Coronary artery (tissue), 2 donors: Measurements from ENCODE around the gene JUP.

ENCODE experiments used
- DNase-seq: peaks from one replicate; pipeline ENCODE4 v3.0.0-alpha.2; 2017; ENCODE audit warnings: low spot score
- H3K27ac ChIP-seq, 2 donors: fragments of 200-600 bp; sonication (generic); one replicate each; pipeline ENCODE4 v1.5.1; 2016 to 2019
- H3K4me3 ChIP-seq: fragments of 200-600 bp; sonication (generic); 2 replicates; pipeline ENCODE4 v1.5.1; 2016; ENCODE audit warnings: mild to moderate bottlenecking, moderate library complexity
- CTCF ChIP-seq: fragments of 200-600 bp; sonication (generic); IDR thresholded peaks from one replicate; pipeline ENCODE4 v1.5.1; 2019; ENCODE audit warnings: antibody characterized with exemption

JUP gene

GRCh38 chr17:41806685-41807445 lies 20.4 kb upstream of the JUP start:
- H3K4me3 ChIP-seq, result no peak overlapping the region
- no peak for DNase-seq
- H3K27ac ChIP-seq, result no peak overlapping the region
- TF ChIP-seq CTCF, result no peak

GRCh38 chr17:41803049-41804020 lies 16.8 kb upstream of the JUP start:
- TF ChIP-seq CTCF, result no peak
- DNase-seq, result no peak
- Histone ChIP-seq H3K4me3 (no peak overlapping the region), H3K27ac (no peak overlapping the region)

GRCh38 chr17:41801374-41802271 lies 15.1 kb upstream of the JUP start:
- Histone ChIP-seq H3K4me3 (peak overlapping the region; percentile 56), H3K27ac (no peak overlapping the region)
- peak; percentile 97 for TF ChIP-seq CTCF
- DNase-seq, result peak; percentile 83

GRCh38 chr17:41800601-41801373 lies 14.3 kb upstream of the JUP start:
- Histone ChIP-seq H3K27ac (no peak overlapping the region), H3K4me3 (peak overlapping the region; percentile 56)
- no peak for TF ChIP-seq CTCF
- DNase-seq, result peak; percentile 73

- no peak overlapping the region for H3K27ac ChIP-seq
- no peak for DNase-seq
- TF ChIP-seq CTCF, result no peak
- H3K4me3 ChIP-seq, result no peak overlapping the region
Observed at GRCh38 chr17:41799366-41799765, 12.9 kb upstream of the JUP start.

- no peak overlapping the region for H3K4me3 ChIP-seq
- TF ChIP-seq CTCF, result no peak
- no peak overlapping the region for H3K27ac ChIP-seq
- no peak for DNase-seq
Observed at GRCh38 chr17:41797377-41797776, 10.9 kb upstream of the JUP start.
